Thyroid gland (tissue), 4 donors: Measurements from ENCODE around the gene GAD1.

Experiments
- POLR2A ChIP-seq, 2 donors: fragments of 450-650 bp; IDR thresholded peaks; one replicate each; pipeline ENCODE4 v1.6.1; 2017; ENCODE audit warnings: antibody characterized with exemption in 2 of 2, mild to moderate bottlenecking in 2 of 2, moderate library complexity in 1 of 2
- TF ChIP-seq, protein P1 (sequence below), 6 experiments: fragments of 200-600 bp in 3 of 6; fragments of 450-650 bp in 3 of 6; sonication (generic) in 3 of 6; IDR thresholded peaks; one replicate each; pipeline ENCODE4 v1.5.1; 2016 to 2019; ENCODE audit warnings: antibody characterized with exemption in 6 of 6, mild to moderate bottlenecking in 2 of 6, inconsistent platforms in 1 of 6, moderate library complexity in 1 of 6

DNA sequence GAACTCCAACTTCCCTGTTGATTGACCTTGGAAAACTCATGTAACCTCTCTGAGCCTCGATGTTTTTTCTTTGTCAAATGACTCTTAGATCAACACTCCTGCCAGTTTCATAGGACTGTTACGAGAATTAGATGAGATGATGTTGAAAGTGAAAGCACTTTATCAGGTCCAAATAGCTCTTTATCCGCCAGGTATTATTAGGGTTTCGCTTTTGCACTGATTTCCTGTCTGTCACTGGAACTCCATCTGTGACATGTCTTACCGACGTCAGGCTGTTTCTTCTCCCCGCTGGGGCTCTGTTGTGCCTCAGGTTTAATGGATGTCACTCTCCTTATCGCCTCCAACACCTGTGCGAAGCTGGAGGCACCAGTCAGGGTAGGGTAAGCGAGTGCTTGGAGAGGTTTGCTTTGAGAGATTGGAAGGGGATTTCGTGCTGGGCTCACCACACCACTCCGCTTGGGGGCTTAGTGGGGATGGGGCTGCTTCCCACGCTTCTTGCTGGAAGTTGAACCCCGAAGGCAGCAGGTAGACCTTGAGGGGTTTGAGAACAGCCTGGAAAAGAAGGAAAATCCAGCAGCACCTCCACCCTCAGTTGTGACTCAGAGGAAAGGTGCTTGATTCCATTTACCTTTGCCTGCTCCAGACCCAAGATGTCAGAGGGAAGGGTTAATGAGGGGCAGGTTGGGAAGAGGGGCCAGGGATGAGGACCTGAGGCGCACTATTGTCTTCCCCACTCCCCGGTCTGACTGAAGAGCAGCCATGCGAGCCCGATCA, 4.3 kb downstream of the GAD1 start:
- TF ChIP-seq, protein P1, sequence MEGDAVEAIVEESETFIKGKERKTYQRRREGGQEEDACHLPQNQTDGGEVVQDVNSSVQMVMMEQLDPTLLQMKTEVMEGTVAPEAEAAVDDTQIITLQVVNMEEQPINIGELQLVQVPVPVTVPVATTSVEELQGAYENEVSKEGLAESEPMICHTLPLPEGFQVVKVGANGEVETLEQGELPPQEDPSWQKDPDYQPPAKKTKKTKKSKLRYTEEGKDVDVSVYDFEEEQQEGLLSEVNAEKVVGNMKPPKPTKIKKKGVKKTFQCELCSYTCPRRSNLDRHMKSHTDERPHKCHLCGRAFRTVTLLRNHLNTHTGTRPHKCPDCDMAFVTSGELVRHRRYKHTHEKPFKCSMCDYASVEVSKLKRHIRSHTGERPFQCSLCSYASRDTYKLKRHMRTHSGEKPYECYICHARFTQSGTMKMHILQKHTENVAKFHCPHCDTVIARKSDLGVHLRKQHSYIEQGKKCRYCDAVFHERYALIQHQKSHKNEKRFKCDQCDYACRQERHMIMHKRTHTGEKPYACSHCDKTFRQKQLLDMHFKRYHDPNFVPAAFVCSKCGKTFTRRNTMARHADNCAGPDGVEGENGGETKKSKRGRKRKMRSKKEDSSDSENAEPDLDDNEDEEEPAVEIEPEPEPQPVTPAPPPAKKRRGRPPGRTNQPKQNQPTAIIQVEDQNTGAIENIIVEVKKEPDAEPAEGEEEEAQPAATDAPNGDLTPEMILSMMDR (IDR thresholded peaks at IDR 0.05), result no peak
- TF ChIP-seq POLR2A (IDR thresholded peaks at IDR 0.05), result no peak
